Mesenchymal stem cell (in vitro differentiated cells and primary cell): Measurements from ENCODE around the gene ZNF443.
"Not testable (repeated sequence)": the region's sequence is repeated elsewhere in the genome, so short reads cannot be mapped to it uniquely, and the experiment has no call there.

ENCODE experiments used
- DNase-seq: peaks from one replicate; pipeline ENCODE4 v3.0.0-alpha.2; 2013
- H2AFZ ChIP-seq: one replicate; pipeline ENCODE4 v1.6.1; 2013; ENCODE audit warnings: low read depth, mild to moderate bottlenecking, control low read depth, inconsistent platforms, low read length, moderate library complexity
- H2AK5ac ChIP-seq: 2 replicates; pipeline ENCODE4 v1.6.1; 2013; ENCODE audit warnings: low read length, moderate library complexity, mild to moderate bottlenecking, inconsistent platforms; ENCODE audit not compliant: severe bottlenecking
- H2BK120ac ChIP-seq: one replicate; pipeline ENCODE4 v1.6.1; 2013; ENCODE audit warnings: low read depth, mild to moderate bottlenecking, inconsistent platforms, low read length, moderate library complexity
- H2BK12ac ChIP-seq, 2 experiments: one replicate each; pipeline ENCODE4 v1.6.1; 2013; ENCODE audit warnings: inconsistent platforms in 2 of 2, low read length in 2 of 2, mild to moderate bottlenecking in 2 of 2, moderate library complexity in 2 of 2, control low read depth in 1 of 2
- H2BK15ac ChIP-seq: one replicate; pipeline ENCODE4 v1.6.1; 2013; ENCODE audit warnings: mild to moderate bottlenecking, low read depth, inconsistent platforms; ENCODE audit not compliant: poor library complexity, severe bottlenecking
- H2BK5ac ChIP-seq: 2 replicates; pipeline ENCODE4 v1.6.1; 2013; ENCODE audit warnings: low read depth, mild to moderate bottlenecking, low read length, control low read depth, inconsistent platforms; ENCODE audit not compliant: poor library complexity, severe bottlenecking
- H3K14ac ChIP-seq, 2 experiments: one replicate each; pipeline ENCODE4 v1.6.1; 2013; ENCODE audit warnings: inconsistent platforms in 2 of 2, low read length in 2 of 2, control low read depth in 1 of 2, mild to moderate bottlenecking in 1 of 2, moderate library complexity in 1 of 2
- H3K18ac ChIP-seq, 2 experiments: one replicate each; pipeline ENCODE4 v1.6.1; 2013; ENCODE audit warnings: inconsistent platforms in 2 of 2, low read length in 2 of 2, control low read depth in 1 of 2, low read depth in 1 of 2, mild to moderate bottlenecking in 1 of 2
- H3K23ac ChIP-seq, 2 experiments: one replicate each; pipeline ENCODE4 v1.6.1; 2013; ENCODE audit warnings: inconsistent platforms in 2 of 2, low read length in 2 of 2, mild to moderate bottlenecking in 2 of 2, moderate library complexity in 2 of 2, control low read depth in 1 of 2
- H3K27ac ChIP-seq: 2 replicates; pipeline ENCODE4 v1.5.1; 2013; ENCODE audit warnings: mild to moderate bottlenecking, moderate library complexity, low read length, control low read depth, inconsistent platforms; ENCODE audit not compliant: poor library complexity, severe bottlenecking
- H3K27me3 ChIP-seq, 2 experiments: 2 replicates each; pipeline versions ENCODE4 v1.6.1 to v1.7.0; 2013; ENCODE audit warnings: low read length in 2 of 2, mild to moderate bottlenecking in 2 of 2, moderate library complexity in 2 of 2, control low read depth in 1 of 2, inconsistent platforms in 1 of 2; ENCODE audit not compliant: control insufficient read depth in 1 of 2, insufficient read depth in 1 of 2
- H3K36me3 ChIP-seq, 2 experiments: 2 replicates each; pipeline versions ENCODE4 v1.6.1 to v1.7.0; 2013; ENCODE audit warnings: low read length in 2 of 2, control low read depth in 1 of 2, inconsistent platforms in 1 of 2, low read depth in 1 of 2, mild to moderate bottlenecking in 1 of 2; ENCODE audit not compliant: insufficient read depth in 2 of 2, control insufficient read depth in 1 of 2
- H3K4ac ChIP-seq, 2 experiments: one replicate each; pipeline ENCODE4 v1.6.1; 2013; ENCODE audit warnings: inconsistent platforms in 2 of 2, low read length in 2 of 2, mild to moderate bottlenecking in 2 of 2, moderate library complexity in 2 of 2, control low read depth in 1 of 2, low read depth in 1 of 2
- H3K4me1 ChIP-seq: 2 replicates; pipeline ENCODE4 v1.6.1; 2013; ENCODE audit warnings: low read depth, low read length, control low read depth; ENCODE audit not compliant: control insufficient read depth, insufficient read depth
- H3K4me2 ChIP-seq: 2 replicates; pipeline ENCODE4 v1.6.1; 2013; ENCODE audit warnings: low read length, mild to moderate bottlenecking, inconsistent platforms; ENCODE audit not compliant: poor library complexity, severe bottlenecking
- H3K4me3 ChIP-seq, 2 experiments: 2 replicates each; pipeline versions ENCODE4 v1.5.1 to v1.7.0; 2013; ENCODE audit warnings: low read length in 2 of 2, mild to moderate bottlenecking in 2 of 2, control low read depth in 1 of 2, low read depth in 1 of 2; ENCODE audit not compliant: insufficient read depth in 1 of 2
- H3K79me1 ChIP-seq: replicated peaks from 2 replicates; pipeline ENCODE4 v1.6.1; 2013; ENCODE audit warnings: mild to moderate bottlenecking, control low read depth, low read length, inconsistent platforms; ENCODE audit not compliant: poor library complexity, severe bottlenecking
- H3K9ac ChIP-seq: 2 replicates; pipeline ENCODE4 v1.7.0; 2013; ENCODE audit warnings: mild to moderate bottlenecking, low read length, moderate library complexity
- H3K9me3 ChIP-seq: 2 replicates; pipeline ENCODE4 v1.7.0; 2013; ENCODE audit warnings: mild to moderate bottlenecking, low read length; ENCODE audit not compliant: control insufficient read depth
- H4K8ac ChIP-seq: one replicate; pipeline ENCODE4 v1.6.1; 2013; ENCODE audit warnings: inconsistent platforms, mild to moderate bottlenecking, low read length, moderate library complexity
- H4K91ac ChIP-seq: one replicate; pipeline ENCODE4 v1.6.1; 2013; ENCODE audit warnings: mild to moderate bottlenecking, low read length, inconsistent platforms
- WGBS: methylation state at CpG from one replicate; pipeline ENCODE4 v1.1.7; 2013; ENCODE audit warnings: mixed read lengths; 5-methylcytosine and 5-hydroxymethylcytosine counted together

Gene ZNF443

GRCh38 chr19:12439686-12440540 lies 908 bp downstream of the ZNF443 start:
- not testable (repeated sequence) for H2BK12ac ChIP-seq, H3K4me1 ChIP-seq, H2AK5ac ChIP-seq, H2BK120ac ChIP-seq, H3K18ac ChIP-seq, H3K23ac ChIP-seq, H3K79me1 ChIP-seq, H3K36me3 ChIP-seq, H3K4ac ChIP-seq, H2BK15ac ChIP-seq, H3K27me3 ChIP-seq, H3K14ac ChIP-seq, H4K91ac ChIP-seq
- 3% methylated on average over 13 of the region's 28 CpGs for WGBS
- H3K9ac ChIP-seq: peak overlapping the region; percentile 81
- H4K8ac ChIP-seq: peak overlapping the region; percentile 28
- H3K4me3 ChIP-seq: peak overlapping the region; percentile 84 to 88
- H2BK5ac ChIP-seq: peak overlapping the region; percentile 87
- H3K4me2 ChIP-seq: peak overlapping the region; percentile 75
- H3K27ac ChIP-seq: peak overlapping the region; percentile 87
- peaks cover 16% of the 10 kb centered on the region for H3K9me3 ChIP-seq
- H2AFZ ChIP-seq: peak overlapping the region; percentile 20
- peak; percentile 12 for DNase-seq

- Histone ChIP-seq H3K4me3 (peak overlapping the region in 1 of 2 experiments; percentile 45), H3K9me3 (peaks cover 49% of the 10 kb centered on the region)
Measured at GRCh38 chr19:12430726-12431299, 10.0 kb downstream of the ZNF443 start.

GRCh38 chr19:12425888-12426274 lies 14.9 kb downstream of the ZNF443 start:
- H2AFZ ChIP-seq: no peak overlapping the region
- no peak overlapping the region for H3K4ac ChIP-seq
- H3K9me3 ChIP-seq: peaks cover 63% of the 10 kb centered on the region
- no peak overlapping the region for H2BK15ac ChIP-seq
- no peaks in the 10 kb centered on the region for H3K27me3 ChIP-seq
- no peak overlapping the region for H3K9ac ChIP-seq
- no peak for DNase-seq
- 97% methylated on average over 2 of the region's 4 CpGs for WGBS
- H3K27ac ChIP-seq: no peak overlapping the region
- H3K79me1 ChIP-seq: peaks cover 2% of the 10 kb centered on the region
- H4K91ac ChIP-seq: no peak overlapping the region
- no peak overlapping the region for H2BK12ac ChIP-seq
- H3K18ac ChIP-seq: no peak overlapping the region
- no peak overlapping the region for H3K4me2 ChIP-seq
- H2BK5ac ChIP-seq: no peak overlapping the region
- H3K36me3 ChIP-seq: peaks cover 14 to 29% of the 10 kb centered on the region in 2 experiments
- H4K8ac ChIP-seq: no peak overlapping the region
- H3K14ac ChIP-seq: no peak overlapping the region
- H3K4me1 ChIP-seq: no peaks in the 10 kb centered on the region
- no peak overlapping the region for H2BK120ac ChIP-seq
- no peak overlapping the region for H2AK5ac ChIP-seq
- no peak overlapping the region for H3K4me3 ChIP-seq
- no peak overlapping the region for H3K23ac ChIP-seq

More at GRCh38 chr19:12430726-12431299, 10.0 kb downstream of the ZNF443 start:
- H3K27ac ChIP-seq, H2BK12ac ChIP-seq, H3K23ac ChIP-seq, H2BK15ac ChIP-seq, H4K91ac ChIP-seq, H3K18ac ChIP-seq, H2BK120ac ChIP-seq, H3K4me2 ChIP-seq, H3K4ac ChIP-seq, H2BK5ac ChIP-seq, DNase-seq, H4K8ac ChIP-seq, H2AFZ ChIP-seq, H3K27me3 ChIP-seq, H3K4me1 ChIP-seq, H2AK5ac ChIP-seq, H3K9ac ChIP-seq, H3K79me1 ChIP-seq, H3K14ac ChIP-seq: not testable (repeated sequence)
- WGBS: 96% methylated on average over 6 of the region's 6 CpGs
- peaks cover 12 to 22% of the 10 kb centered on the region in 2 experiments for H3K36me3 ChIP-seq

GRCh38 chr19:12425236-12425887 lies 15.5 kb downstream of the ZNF443 start:
- Histone ChIP-seq H3K4me3 (no peak overlapping the region), H3K27ac (no peak overlapping the region), H4K8ac (no peak overlapping the region), H3K36me3 (peaks cover 9 to 28% of the 10 kb centered on the region in 2 experiments), H3K4me2 (no peak overlapping the region), H3K4ac (no peak overlapping the region), H3K14ac (no peak overlapping the region), H3K9me3 (peaks cover 61% of the 10 kb centered on the region), H3K4me1 (no peaks in the 10 kb centered on the region), H2BK5ac (no peak overlapping the region), H3K27me3 (no peaks in the 10 kb centered on the region), H2AFZ (no peak overlapping the region), H2BK12ac (no peak overlapping the region), H3K23ac (no peak overlapping the region), H3K79me1 (peaks cover 2% of the 10 kb centered on the region), H2BK15ac (no peak overlapping the region), H3K9ac (no peak overlapping the region), H2BK120ac (no peak overlapping the region), H3K18ac (no peak overlapping the region), H2AK5ac (no peak overlapping the region), H4K91ac (no peak overlapping the region)
- no peak for DNase-seq
- 82% methylated on average over 2 of the region's 2 CpGs for WGBS
